Measurements from ENCODE around the gene LRFN2.

DNA sequence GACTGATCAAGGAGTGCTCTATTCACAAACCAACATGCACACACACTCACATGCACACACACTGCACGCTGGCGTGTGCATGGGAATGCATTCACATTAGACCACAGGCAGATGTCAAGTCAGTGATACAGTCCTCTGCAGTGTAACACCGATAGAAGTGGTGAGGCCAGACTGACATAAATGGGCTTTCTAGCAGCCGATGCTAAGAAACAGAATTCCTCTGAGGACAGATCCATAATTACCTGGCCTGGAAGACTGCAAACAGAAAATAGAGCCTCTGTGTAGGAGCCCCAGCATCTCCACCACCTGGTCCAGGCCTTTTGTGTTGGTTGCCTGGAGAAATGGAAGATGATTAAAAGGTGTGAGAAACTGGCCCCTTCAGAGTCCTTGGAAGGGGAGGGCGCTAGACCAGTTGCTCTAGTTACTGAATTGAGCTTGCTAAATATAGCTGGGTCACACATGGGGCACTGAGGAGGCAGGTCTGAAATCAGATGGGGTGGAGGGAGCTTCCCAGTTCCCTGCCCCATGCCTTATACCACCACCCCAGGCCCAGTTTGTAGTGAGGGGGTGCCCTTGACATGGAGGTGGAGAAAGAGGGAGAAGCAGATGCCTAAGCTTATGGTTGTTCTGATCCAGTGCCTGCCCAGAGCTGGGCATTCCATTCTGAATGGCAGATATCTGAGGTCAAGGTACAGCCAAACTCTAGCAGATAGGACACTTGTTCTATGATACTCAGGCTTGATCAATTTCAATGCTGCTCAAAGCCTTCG lies 233.8 kb downstream of the LRFN2 start:
- TF ChIP-seq, protein P1, sequence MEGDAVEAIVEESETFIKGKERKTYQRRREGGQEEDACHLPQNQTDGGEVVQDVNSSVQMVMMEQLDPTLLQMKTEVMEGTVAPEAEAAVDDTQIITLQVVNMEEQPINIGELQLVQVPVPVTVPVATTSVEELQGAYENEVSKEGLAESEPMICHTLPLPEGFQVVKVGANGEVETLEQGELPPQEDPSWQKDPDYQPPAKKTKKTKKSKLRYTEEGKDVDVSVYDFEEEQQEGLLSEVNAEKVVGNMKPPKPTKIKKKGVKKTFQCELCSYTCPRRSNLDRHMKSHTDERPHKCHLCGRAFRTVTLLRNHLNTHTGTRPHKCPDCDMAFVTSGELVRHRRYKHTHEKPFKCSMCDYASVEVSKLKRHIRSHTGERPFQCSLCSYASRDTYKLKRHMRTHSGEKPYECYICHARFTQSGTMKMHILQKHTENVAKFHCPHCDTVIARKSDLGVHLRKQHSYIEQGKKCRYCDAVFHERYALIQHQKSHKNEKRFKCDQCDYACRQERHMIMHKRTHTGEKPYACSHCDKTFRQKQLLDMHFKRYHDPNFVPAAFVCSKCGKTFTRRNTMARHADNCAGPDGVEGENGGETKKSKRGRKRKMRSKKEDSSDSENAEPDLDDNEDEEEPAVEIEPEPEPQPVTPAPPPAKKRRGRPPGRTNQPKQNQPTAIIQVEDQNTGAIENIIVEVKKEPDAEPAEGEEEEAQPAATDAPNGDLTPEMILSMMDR (conservative IDR thresholded peaks at IDR 0.05 in 1 of 2, IDR thresholded peaks at IDR 0.05 in 1 of 2; ENCODE audit: extremely low read depth in 1 of 2, insufficient read depth in 1 of 2, low read depth in 1 of 2, low read length in 2 of 2), result no peak
- no peak for TF ChIP-seq EZH2 (IDR thresholded peaks at IDR 0.05; ENCODE audit: borderline replicate concordance, low read length)

All from mammary epithelial cell (primary cell).